H1 (cell line): ENCODE data around the gene EPG5. TPM values are rescaled to one million over a fixed set of nuclear protein-coding genes. Genes with fewer than 3 reads are reported as not detected.

ENCODE experiments used
- CTCF ChIA-PET: fragments of 300-600 bp; sonication (Branson Sonifier 250); formaldehyde crosslinking; loops from one replicate; lab custom pipeline; 2021; ENCODE audit not compliant: partially characterized antibody; lab: Charles Lee
- POLR2A ChIA-PET: fragments of 300-600 bp; sonication (Branson Sonifier 250); formaldehyde crosslinking; loops from one replicate; lab custom pipeline; 2021; ENCODE audit warnings: inconsistent platforms; ENCODE audit not compliant: partially characterized antibody; lab: Charles Lee
- DNase-seq, 2 experiments: peaks; one replicate each; pipeline versions ENCODE4 v3.0.0 to v3.0.0-alpha.2; 2010 to 2022; ENCODE audit warnings: low spot score in 2 of 2, low read depth in 1 of 2, mixed read lengths in 1 of 2
- FAIRE-seq: peaks from 2 replicates; lab custom pipeline; 2011; peaks lifted over from hg19 to GRCh38; lab: Jason Lieb, UNC
- H2AFZ ChIP-seq: 2 replicates; pipeline ENCODE4 v1.8.1; 2012; ENCODE audit warnings: low read length, inconsistent platforms
- H2AK5ac ChIP-seq: 2 replicates; pipeline ENCODE4 v1.6.1; 2013; ENCODE audit warnings: low read depth, low read length
- H2BK120ac ChIP-seq: replicated peaks from 2 replicates; pipeline ENCODE3; 2013; ENCODE audit warnings: low read depth, low read length, inconsistent platforms
- H2BK12ac ChIP-seq: 2 replicates; pipeline ENCODE4 v1.6.1; 2013; ENCODE audit warnings: low read depth, low read length
- H2BK15ac ChIP-seq: 2 replicates; pipeline ENCODE4 v1.6.1; 2013; ENCODE audit warnings: low read length
- H2BK20ac ChIP-seq: 2 replicates; pipeline ENCODE4 v1.6.1; 2013; ENCODE audit warnings: low read length
- H2BK5ac ChIP-seq: 2 replicates; pipeline ENCODE4 v1.6.1; 2013; ENCODE audit warnings: low read depth, low read length
- H3K14ac ChIP-seq: 2 replicates; pipeline ENCODE4 v1.6.1; 2013; ENCODE audit warnings: inconsistent platforms; ENCODE audit not compliant: insufficient read length
- H3K18ac ChIP-seq: 2 replicates; pipeline ENCODE4 v1.6.1; 2013; ENCODE audit warnings: low read length; ENCODE audit errors: extremely low read depth
- H3K23ac ChIP-seq: 2 replicates; pipeline ENCODE4 v1.6.1; 2013; ENCODE audit warnings: inconsistent platforms; ENCODE audit not compliant: insufficient read length
- H3K23me2 ChIP-seq: 2 replicates; pipeline ENCODE4 v1.6.1; 2013; ENCODE audit warnings: low read depth, low read length
- H3K27ac ChIP-seq: 2 replicates; pipeline ENCODE4 v1.6.1; 2011; ENCODE audit warnings: low read depth, low read length, inconsistent platforms
- H3K27me3 ChIP-seq, 4 experiments: replicated peaks in 1 of 4; 1 replicate in 1 of 4; 2 replicates in 3 of 4; pipeline versions ENCODE4 v1.6.1 to v1.8.1; 2011 to 2013; ENCODE audit warnings: low read length in 3 of 4, mild to moderate bottlenecking in 3 of 4, inconsistent platforms in 2 of 4, mixed read lengths in 2 of 4, moderate library complexity in 1 of 4; ENCODE audit not compliant: control insufficient read depth in 3 of 4, insufficient read depth in 3 of 4; ENCODE audit errors: extremely low read depth in 1 of 4
- H3K36me3 ChIP-seq, 4 experiments: 2 replicates each; pipeline versions ENCODE4 v1.6.1 to v1.8.1; 2011 to 2013; ENCODE audit warnings: mild to moderate bottlenecking in 4 of 4, low read length in 3 of 4, moderate library complexity in 2 of 4, control low read depth in 1 of 4, inconsistent platforms in 1 of 4; ENCODE audit not compliant: insufficient read depth in 4 of 4, control insufficient read depth in 2 of 4
- H3K4ac ChIP-seq: replicated peaks from 2 replicates; pipeline ENCODE3; 2013; ENCODE audit warnings: low read length, low read depth, mixed read lengths, inconsistent platforms; ENCODE audit not compliant: insufficient read length
- H3K4me1 ChIP-seq, 4 experiments: replicated peaks in 1 of 4; 1 replicate in 1 of 4; 2 replicates in 3 of 4; pipeline versions ENCODE4 v1.6.1 to v1.8.1; 2011 to 2013; ENCODE audit warnings: low read length in 3 of 4, inconsistent platforms in 2 of 4, mixed read lengths in 1 of 4; ENCODE audit not compliant: insufficient read depth in 4 of 4, control insufficient read depth in 3 of 4
- H3K4me2 ChIP-seq, 2 experiments: 2 replicates each; pipeline versions ENCODE4 v1.6.1 to v1.8.1; 2011 to 2013; ENCODE audit warnings: low read depth in 2 of 2, low read length in 2 of 2, control low read depth in 1 of 2, inconsistent platforms in 1 of 2, mild to moderate bottlenecking in 1 of 2; ENCODE audit not compliant: insufficient read depth in 1 of 2
- H3K4me3 ChIP-seq, 4 experiments: fragments of 200-600, 300-600 bp in 1 of 4; sonication (generic), shearing (Covaris generic), sonication (Bioruptor Twin) in 1 of 4; 2 replicates each; pipeline versions ENCODE4 v1.5.1 to v1.8.1; 2011 to 2016; ENCODE audit warnings: low read length in 4 of 4, low read depth in 3 of 4, control low read depth in 2 of 4, inconsistent platforms in 2 of 4, mild to moderate bottlenecking in 2 of 4, mixed read lengths in 1 of 4, moderate library complexity in 1 of 4; ENCODE audit not compliant: insufficient read depth in 2 of 4; ENCODE audit errors: extremely low read depth in 1 of 4
- H3K56ac ChIP-seq: replicated peaks from 2 replicates; pipeline ENCODE3; 2013; ENCODE audit warnings: low read depth, mild to moderate bottlenecking, mixed read lengths, low read length, inconsistent platforms; ENCODE audit not compliant: insufficient read length
- H3K79me1 ChIP-seq: 2 replicates; pipeline ENCODE4 v1.6.1; 2013; ENCODE audit warnings: low read depth, low read length, control low read depth
- H3K79me2 ChIP-seq, 2 experiments: 2 replicates each; pipeline versions ENCODE4 v1.6.1 to v1.8.1; 2012 to 2013; ENCODE audit warnings: low read length in 2 of 2, mild to moderate bottlenecking in 2 of 2, inconsistent platforms in 1 of 2; ENCODE audit not compliant: insufficient read depth in 2 of 2, control insufficient read depth in 1 of 2
- H3K9ac ChIP-seq, 4 experiments: replicated peaks in 1 of 4; 1 replicate in 1 of 4; 2 replicates in 3 of 4; pipeline versions ENCODE4 v1.6.1 to v1.8.1; 2011 to 2013; ENCODE audit warnings: low read depth in 3 of 4, low read length in 3 of 4, control low read depth in 2 of 4, mild to moderate bottlenecking in 2 of 4, moderate library complexity in 2 of 4, inconsistent platforms in 1 of 4; ENCODE audit errors: extremely low read depth in 1 of 4
- H3K9me3 ChIP-seq, 2 experiments: 2 replicates each; pipeline versions ENCODE4 v1.6.1 to v1.8.1; 2012 to 2013; ENCODE audit warnings: mild to moderate bottlenecking in 2 of 2, moderate library complexity in 2 of 2, control low read depth in 1 of 2, inconsistent platforms in 1 of 2, low read depth in 1 of 2, low read length in 1 of 2, mixed read lengths in 1 of 2; ENCODE audit not compliant: insufficient read depth in 2 of 2
- H4K20me1 ChIP-seq, 2 experiments: replicated peaks in 1 of 2; 2 replicates each; pipeline versions ENCODE3 to v1.8.1; 2011 to 2013; ENCODE audit warnings: inconsistent platforms in 2 of 2, low read length in 2 of 2, mild to moderate bottlenecking in 1 of 2; ENCODE audit not compliant: insufficient read depth in 2 of 2, control insufficient read depth in 1 of 2
- H4K5ac ChIP-seq: 2 replicates; pipeline ENCODE4 v1.6.1; 2013; ENCODE audit warnings: low read length, low read depth, mixed read lengths, inconsistent platforms; ENCODE audit not compliant: insufficient read length
- H4K8ac ChIP-seq: 2 replicates; pipeline ENCODE4 v1.8.0; 2013; ENCODE audit warnings: mild to moderate bottlenecking, moderate library complexity, low read length, inconsistent platforms; ENCODE audit not compliant: insufficient read depth; ENCODE audit errors: extremely low read depth
- H4K91ac ChIP-seq: replicated peaks from 2 replicates; pipeline ENCODE3; 2013; ENCODE audit warnings: low read length, mixed read lengths, inconsistent platforms; ENCODE audit not compliant: insufficient read length
- WGBS, 2 experiments: shearing (Covaris generic) in 1 of 2; methylation state at CpG; one replicate each; pipeline versions ENCODE4 v1.1.6 to v1.1.7; 2013 to 2015; ENCODE audit warnings: low lambda C conversion rate in 2 of 2, mixed read lengths in 2 of 2, inconsistent platforms in 1 of 2, low coverage in 1 of 2, missing lambda C conversion rate in 1 of 2; ENCODE audit not compliant: insufficient replicate concordance in 2 of 2, insufficient coverage in 1 of 2, insufficient read length in 1 of 2; ENCODE audit errors: extremely low coverage in 1 of 2, missing lambda C conversion rate in 1 of 2; 5-methylcytosine and 5-hydroxymethylcytosine counted together
- polyA plus RNA-seq, 7 experiments: library from polyadenylated mRNA; depleted of rRNA in 3 of 7; stranded (reverse) in 5 of 7; unstranded in 2 of 7; fragments of >200 nt in 5 of 7; fragments of 200-250 nt in 2 of 7; gene quantifications; 1 replicate in 5 of 7; 2 replicates in 1 of 7; 4 replicates in 1 of 7; pipeline versions ENCODE4 v1.2.1 to v1.2.3, GENCODE V29; 2011 to 2013; ENCODE audit warnings: missing spikeins in 2 of 7, mixed read lengths in 2 of 7
- total RNA-seq: library from RNA; stranded (reverse); fragmentation: NEBNext Ultra II Directional; extraction: Animal tissue kit (Norgen Biotek cat#: 25700); gene quantifications from 2 replicates; pipeline ENCODE4 v1.2.1, GENCODE V29; 2021

The EPG5 gene
- total and polyA plus RNA-seq, 2 of the 8 experiments (the other 6 are each of a cell fraction or from before 2014, with no cell fraction given): 14.1 to 18.3 TPM

- no peaks in the 10 kb centered on the region for H3K23me2 ChIP-seq
- no peak for FAIRE-seq
- no peaks in the 10 kb centered on the region for H3K4me1 ChIP-seq
- H4K5ac ChIP-seq: no peak overlapping the region
- WGBS, 2 experiments: 82% methylated on average over 4 of the region's 4 CpGs; no CpG with 5 or more reads in 1 of the 2 experiments
- no peak overlapping the region for H2BK5ac ChIP-seq
- H3K27me3 ChIP-seq: no peaks in the 10 kb centered on the region
- POLR2A ChIA-PET: no interaction called here
- peaks cover 0 to 3% of the 10 kb centered on the region in 2 experiments for H4K20me1 ChIP-seq
- CTCF ChIA-PET: interaction anchor here (0.9 to 1.8 kb wide), 3 partner anchors 9 to 236 kb away, joined by 3 to 6 read pairs (median 5); no protein-coding TSS in a partner anchor
- no peak overlapping the region for H3K14ac ChIP-seq
- DNase-seq: no peak
- H2BK20ac ChIP-seq: no peak overlapping the region
- H2BK12ac ChIP-seq: no peak overlapping the region
- no peak overlapping the region for H2BK120ac ChIP-seq
- no peak overlapping the region for H4K91ac ChIP-seq
- H3K9ac ChIP-seq: no peak overlapping the region
- no peak overlapping the region for H3K4me3 ChIP-seq
- H3K79me2 ChIP-seq: no peaks in the 10 kb centered on the region
- no peak overlapping the region for H3K56ac ChIP-seq
- H4K8ac ChIP-seq: no peak overlapping the region
- H2AK5ac ChIP-seq: no peak overlapping the region
- H2BK15ac ChIP-seq: no peak overlapping the region
- H2AFZ ChIP-seq: no peak overlapping the region
- no peak overlapping the region for H3K23ac ChIP-seq
- H3K18ac ChIP-seq: no peak overlapping the region
- no peak overlapping the region for H3K27ac ChIP-seq
- no peaks in the 10 kb centered on the region for H3K9me3 ChIP-seq
- no peak overlapping the region for H3K4me2 ChIP-seq
- H3K4ac ChIP-seq: no peak overlapping the region
- H3K36me3 ChIP-seq: peaks cover 0 to 27% (median 7%) of the 10 kb centered on the region in 4 experiments; a peak in 5 of 8 replicates
- no peaks in the 10 kb centered on the region for H3K79me1 ChIP-seq
Measured at GRCh38 chr18:45900623-45901022, 66.5 kb downstream of the EPG5 start.
